SU-DHL-6 (cell line): ENCODE results near the gene TRIM10.

ENCODE experiments used
- EZH2phosphoT487 ChIP-seq: fragments of 200-600 bp; sonication (generic), shearing (Covaris generic); conservative IDR thresholded peaks from 2 replicates; pipeline ENCODE4 v1.6.1; 2018; ENCODE audit warnings: mild to moderate bottlenecking, antibody characterized with exemption, low read length, moderate library complexity, mixed read lengths
- TF ChIP-seq, protein P1 (sequence below): fragments of 200-600 bp; sonication (generic); IDR thresholded peaks from one replicate; pipeline ENCODE4 v1.5.1; 2017; ENCODE audit warnings: antibody characterized with exemption, mild to moderate bottlenecking, low read length, moderate library complexity; ENCODE audit not compliant: insufficient read depth, poor library complexity, severe bottlenecking

DNA sequence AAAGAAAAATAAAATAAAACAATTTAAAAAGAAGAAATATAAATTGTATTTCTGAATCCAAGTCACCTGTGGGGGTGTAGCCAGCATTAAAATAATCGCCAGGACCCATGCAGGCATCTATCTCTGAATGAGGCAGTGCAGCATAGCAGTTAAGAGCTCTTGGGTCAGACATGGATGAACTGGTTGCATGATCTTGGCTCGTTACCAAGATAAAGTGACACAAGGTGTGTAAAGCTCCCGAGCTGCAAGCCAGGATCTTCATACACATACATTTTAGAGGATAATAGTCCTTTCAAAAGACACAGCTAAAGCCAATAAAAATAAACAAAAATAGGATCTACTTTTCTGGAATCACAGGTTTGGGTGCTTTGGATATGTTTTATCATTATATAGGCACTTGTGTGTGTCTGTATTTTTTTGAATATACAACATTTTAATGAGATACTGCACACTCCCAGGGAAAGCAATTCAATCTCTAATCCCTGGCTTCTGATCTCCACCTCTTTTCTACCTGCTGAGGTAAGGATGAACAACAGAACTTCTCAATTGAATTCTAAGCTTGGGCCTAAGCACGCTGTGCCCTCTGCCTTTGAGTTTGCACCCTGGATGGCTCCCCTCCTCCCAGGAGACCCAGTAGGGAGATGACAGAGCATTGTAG is 8.9 kb downstream of the TRIM10 start:
- TF ChIP-seq, protein P1, sequence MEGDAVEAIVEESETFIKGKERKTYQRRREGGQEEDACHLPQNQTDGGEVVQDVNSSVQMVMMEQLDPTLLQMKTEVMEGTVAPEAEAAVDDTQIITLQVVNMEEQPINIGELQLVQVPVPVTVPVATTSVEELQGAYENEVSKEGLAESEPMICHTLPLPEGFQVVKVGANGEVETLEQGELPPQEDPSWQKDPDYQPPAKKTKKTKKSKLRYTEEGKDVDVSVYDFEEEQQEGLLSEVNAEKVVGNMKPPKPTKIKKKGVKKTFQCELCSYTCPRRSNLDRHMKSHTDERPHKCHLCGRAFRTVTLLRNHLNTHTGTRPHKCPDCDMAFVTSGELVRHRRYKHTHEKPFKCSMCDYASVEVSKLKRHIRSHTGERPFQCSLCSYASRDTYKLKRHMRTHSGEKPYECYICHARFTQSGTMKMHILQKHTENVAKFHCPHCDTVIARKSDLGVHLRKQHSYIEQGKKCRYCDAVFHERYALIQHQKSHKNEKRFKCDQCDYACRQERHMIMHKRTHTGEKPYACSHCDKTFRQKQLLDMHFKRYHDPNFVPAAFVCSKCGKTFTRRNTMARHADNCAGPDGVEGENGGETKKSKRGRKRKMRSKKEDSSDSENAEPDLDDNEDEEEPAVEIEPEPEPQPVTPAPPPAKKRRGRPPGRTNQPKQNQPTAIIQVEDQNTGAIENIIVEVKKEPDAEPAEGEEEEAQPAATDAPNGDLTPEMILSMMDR = no peak
- no peak for TF ChIP-seq EZH2phosphoT487
